Fibroblast of pulmonary artery (primary cell): ENCODE data around the gene CGRRF1.

Source experiments
- DNase-seq: peaks from one replicate; pipeline ENCODE4 v3.0.0-alpha.2; 2010; ENCODE audit warnings: low read depth
- H3K4me3 ChIP-seq: replicated peaks from 2 replicates; pipeline ENCODE4 v1.5.1; 2011; ENCODE audit warnings: low read depth, mild to moderate bottlenecking, control low read depth, low read length, moderate library complexity
- CTCF ChIP-seq: IDR thresholded peaks from 2 replicates; pipeline ENCODE4 v1.5.1; 2011; ENCODE audit warnings: mild to moderate bottlenecking, control low read depth, low read length, inconsistent platforms; ENCODE audit errors: missing control alignments

Gene CGRRF1

DNA sequence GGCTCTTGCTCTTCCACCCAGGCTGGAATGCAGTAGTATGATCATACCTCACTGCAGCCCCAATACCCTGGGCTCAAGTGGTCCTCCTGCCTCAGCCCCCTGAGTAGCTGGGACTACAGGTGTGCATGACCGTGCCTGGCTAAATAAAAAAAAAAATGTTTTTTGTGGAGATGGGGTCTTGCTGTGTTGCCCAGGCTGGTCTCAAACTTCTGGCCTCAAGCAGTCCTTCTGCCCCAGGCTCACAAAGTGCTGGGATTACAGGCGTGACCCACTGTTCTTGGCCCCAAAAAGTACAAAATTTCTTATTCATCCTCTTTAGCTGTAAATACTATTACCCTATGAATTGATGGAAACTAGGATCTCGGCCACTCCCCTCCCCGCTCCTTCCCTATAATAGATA, 14.7 kb downstream of the CGRRF1 start:
- H3K4me3 ChIP-seq: no peak overlapping the region
- TF ChIP-seq CTCF: no peak
- DNase-seq: no peak

DNA sequence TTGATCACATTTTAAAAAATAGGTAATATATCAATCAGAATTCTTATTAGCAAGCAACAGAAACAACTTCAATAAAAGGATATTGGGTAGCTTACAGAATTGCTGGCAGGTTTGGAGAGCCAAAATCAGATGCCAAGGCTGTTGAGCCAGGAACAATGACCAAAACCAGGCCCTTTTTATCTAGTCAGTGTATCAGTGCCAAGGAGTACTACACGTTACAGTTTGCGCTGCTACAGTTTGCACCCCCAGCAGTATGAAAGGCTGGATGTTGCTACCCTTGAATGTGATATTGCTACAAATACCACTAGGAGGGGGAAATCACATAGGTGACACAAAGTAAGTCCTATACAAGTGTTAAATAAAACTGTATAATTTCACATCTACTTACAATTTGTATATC, 19.3 kb downstream of the CGRRF1 start:
- DNase-seq: no peak
- no peak overlapping the region for H3K4me3 ChIP-seq
- no peak for TF ChIP-seq CTCF

DNA sequence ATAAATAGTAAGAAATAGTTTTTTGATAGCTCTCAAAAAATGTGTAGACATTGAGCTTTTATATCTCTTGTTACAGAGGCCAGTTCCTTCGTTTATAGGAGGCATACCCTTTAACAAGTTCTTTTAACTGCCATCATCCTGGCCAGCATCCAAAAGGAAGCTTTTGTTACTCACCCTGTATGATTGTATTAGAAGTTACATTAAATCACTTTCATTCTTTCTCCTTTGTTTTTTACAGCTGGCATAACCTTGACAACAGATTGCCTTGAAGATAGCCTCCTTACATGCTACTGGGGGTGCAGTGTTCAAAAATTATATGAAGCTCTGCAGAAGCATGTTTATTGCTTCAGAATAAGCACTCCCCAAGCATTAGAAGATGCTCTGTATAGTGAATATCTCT, 20.1 kb downstream of the CGRRF1 start:
- no peak for TF ChIP-seq CTCF
- DNase-seq: peak; percentile 74

DNA sequence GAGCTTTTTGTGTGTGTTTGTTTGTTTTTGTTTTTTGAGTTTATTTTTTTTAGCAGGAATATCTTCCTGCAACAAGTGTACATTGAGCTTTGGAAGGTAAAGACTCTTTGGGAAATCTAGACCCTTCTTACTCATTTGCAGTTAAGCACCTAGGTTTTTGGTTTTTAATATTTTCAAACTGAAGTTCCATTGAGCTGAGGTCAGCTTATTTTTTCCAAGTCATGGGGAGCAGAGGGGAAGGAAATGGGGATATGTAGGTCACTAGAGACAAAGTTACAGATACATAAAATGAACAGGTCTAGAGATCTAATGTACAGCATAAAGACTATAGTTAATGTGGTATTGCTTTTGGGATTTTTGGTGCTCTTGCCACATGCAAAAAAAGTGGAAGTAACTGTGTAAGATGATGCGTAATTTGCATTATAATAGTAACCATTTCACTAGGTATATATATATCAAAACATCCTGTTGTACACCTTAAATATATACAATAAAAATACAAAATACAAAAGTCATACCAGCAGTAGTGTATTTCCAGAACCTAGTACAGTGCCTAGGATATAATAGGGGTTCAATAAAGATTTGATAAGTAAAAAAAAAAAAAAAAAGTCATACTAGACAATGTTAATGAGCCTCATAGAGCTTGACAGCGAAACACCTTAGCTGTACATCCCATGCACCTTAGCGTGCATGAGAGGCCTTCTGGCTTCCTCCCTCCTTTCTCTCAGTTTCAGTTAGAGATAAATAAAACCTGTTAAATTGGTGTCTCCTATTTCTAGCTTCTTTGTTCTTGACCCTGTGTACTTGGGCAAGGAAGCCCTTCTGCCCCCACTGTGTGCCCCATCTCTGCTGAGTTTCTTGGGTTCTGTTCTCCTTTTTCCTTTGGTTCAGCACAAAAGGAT, 22.7 kb downstream of the CGRRF1 start:
- no peak for TF ChIP-seq CTCF
- H3K4me3 ChIP-seq: no peak overlapping the region

More for the DNA sequence above, 20.1 kb downstream of the CGRRF1 start:
- no peak overlapping the region for H3K4me3 ChIP-seq

GRCh38 chr14:54533100-54533499, 23.4 kb downstream of the CGRRF1 start:
- no peak for TF ChIP-seq CTCF
- no peak for DNase-seq

More for the DNA sequence above, 22.7 kb downstream of the CGRRF1 start:
- no peak for DNase-seq

GRCh38 chr14:54535126-54535525, 25.4 kb downstream of the CGRRF1 start:
- H3K4me3 ChIP-seq: no peak overlapping the region
- TF ChIP-seq CTCF: no peak
- DNase-seq: peak; percentile 34

More at GRCh38 chr14:54533100-54533499, 23.4 kb downstream of the CGRRF1 start:
- H3K4me3 ChIP-seq: no peak overlapping the region

DNA sequence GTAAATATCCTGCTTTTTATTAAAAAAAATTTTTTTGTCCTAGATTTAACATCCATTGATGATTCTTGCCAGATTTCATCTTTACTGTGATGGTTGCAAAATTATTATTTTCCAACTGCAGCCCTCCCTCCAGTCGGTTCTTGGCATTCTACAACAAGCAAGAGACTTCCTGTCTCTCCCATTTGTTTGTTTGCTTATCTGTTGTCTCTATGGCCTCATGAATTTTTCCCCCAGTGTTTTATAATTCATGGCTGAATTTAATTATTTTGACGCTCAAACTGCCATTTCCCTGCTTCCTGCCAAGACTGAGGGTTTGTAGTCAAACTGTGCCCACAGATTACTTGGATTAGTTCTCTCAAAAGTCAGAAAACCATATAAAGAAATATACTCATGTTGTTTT, 25.9 kb downstream of the CGRRF1 start:
- peak; percentile 46 for DNase-seq
- no peak for TF ChIP-seq CTCF
- H3K4me3 ChIP-seq: no peak overlapping the region
